Suprapubic skin (tissue), 4 donors: ENCODE data around the gene NR0B2. TPM values are rescaled to one million over a fixed set of nuclear protein-coding genes. Genes with fewer than 3 reads are reported as not detected.

ENCODE experiments used
- DNase-seq, 2 donors: peaks; one replicate each; pipeline ENCODE4 v3.0.0-alpha.2; 2019; ENCODE audit warnings: low spot score in 2 of 2
- H3K27ac ChIP-seq: fragments of 200-600 bp; sonication (generic); one replicate; pipeline ENCODE4 v1.5.1; 2019
- H3K27me3 ChIP-seq: fragments of 200-600 bp; sonication (generic); one replicate; pipeline ENCODE4 v1.5.1; 2019
- H3K36me3 ChIP-seq: fragments of 200-600 bp; sonication (generic); one replicate; pipeline ENCODE4 v1.5.1; 2019
- H3K4me1 ChIP-seq: fragments of 200-600 bp; sonication (generic); one replicate; pipeline ENCODE4 v1.5.1; 2019
- H3K4me3 ChIP-seq: fragments of 200-600 bp; sonication (generic); one replicate; pipeline ENCODE4 v1.5.1; 2019; ENCODE audit warnings: mild to moderate bottlenecking
- H3K9me3 ChIP-seq: fragments of 200-600 bp; sonication (generic); one replicate; pipeline ENCODE4 v1.5.1; 2019
- CTCF ChIP-seq, 2 donors: fragments of 200-600 bp in 1 of 2; fragments of 450-650 bp in 1 of 2; sonication (generic) in 1 of 2; IDR thresholded peaks; one replicate each; pipeline ENCODE4 v1.5.1; 2016 to 2019; ENCODE audit warnings: antibody characterized with exemption in 2 of 2, mild to moderate bottlenecking in 1 of 2, moderate library complexity in 1 of 2
- EP300 ChIP-seq: sonication (generic); formaldehyde crosslinking; IDR thresholded peaks from one replicate; pipeline ENCODE4 v1.6.1; 2017; ENCODE audit warnings: antibody characterized with exemption
- POLR2A ChIP-seq, 2 donors: fragments of 450-650 bp; IDR thresholded peaks; one replicate each; pipeline ENCODE4 v1.6.1; 2017; ENCODE audit warnings: antibody characterized with exemption in 2 of 2, mild to moderate bottlenecking in 2 of 2, moderate library complexity in 2 of 2
- POLR2AphosphoS5 ChIP-seq, 3 donors: sonication (generic); formaldehyde crosslinking; IDR thresholded peaks; one replicate each; pipeline ENCODE4 v1.6.1; 2017; ENCODE audit warnings: antibody characterized with exemption in 3 of 3
- WGBS: methylation state at CpG from one replicate; pipeline ENCODE4 v1.1.5; 2018; 5-methylcytosine and 5-hydroxymethylcytosine counted together
- total RNA-seq, 4 donors: library from RNA; depleted of rRNA; stranded (reverse); fragments of >200 nt; gene quantifications; one replicate each; pipeline ENCODE4 v1.1.0, GENCODE V29; 2016

NR0B2 gene
- total RNA-seq, 4 donors from 2014 or later = not detected

DNA sequence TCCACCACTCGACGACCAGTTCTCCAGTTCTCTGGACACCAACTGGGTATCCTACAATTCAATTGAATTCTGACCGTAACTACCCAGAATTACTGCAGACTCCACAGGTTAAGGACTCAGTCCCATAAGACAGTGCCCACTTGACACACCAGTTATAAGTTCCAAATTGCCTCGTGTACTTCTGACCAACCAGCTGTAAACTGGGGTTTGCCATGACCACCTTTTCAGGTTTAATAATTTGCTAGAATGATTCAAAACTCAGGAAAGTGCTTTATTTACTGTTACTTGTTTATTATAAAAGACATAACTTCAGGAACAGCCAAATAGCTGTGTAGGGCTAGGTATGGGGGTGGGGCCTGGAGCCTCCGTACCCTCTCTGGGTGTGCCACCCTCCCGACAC lies 23.0 kb upstream of the NR0B2 start:
- no peak for TF ChIP-seq EP300
- TF ChIP-seq POLR2AphosphoS5 (IDR thresholded peaks at IDR 0.05) = no peak
- Histone ChIP-seq H3K27me3 (no peaks in the 10 kb centered on the region), H3K36me3 (peaks cover 49% of the 10 kb centered on the region), H3K9me3 (no peaks in the 10 kb centered on the region), H3K27ac (no peak overlapping the region), H3K4me1 (no peaks in the 10 kb centered on the region), H3K4me3 (no peak overlapping the region)
- WGBS = 85% methylated on average over 6 of the region's 6 CpGs
- no peak for DNase-seq

DNA sequence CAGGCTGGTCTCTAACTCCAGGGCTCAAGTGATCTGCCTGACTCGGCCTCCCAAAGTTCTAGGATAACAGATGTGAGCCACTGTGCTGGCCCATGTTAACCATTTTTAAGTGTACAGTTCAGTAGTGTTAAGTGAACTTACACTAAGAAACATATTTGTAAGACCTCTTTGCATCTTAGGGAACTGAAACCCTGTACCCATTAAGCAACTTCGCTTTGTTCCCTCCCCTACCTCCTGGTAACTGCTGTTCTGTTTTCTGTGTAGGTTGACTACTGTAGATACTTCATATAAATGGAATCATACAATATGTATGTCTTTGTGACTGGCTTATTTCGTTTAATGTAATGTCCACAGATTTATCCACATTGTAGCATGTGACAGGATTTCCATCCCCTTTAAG lies 18.8 kb upstream of the NR0B2 start:
- Histone ChIP-seq H3K4me3 (no peak overlapping the region), H3K27me3 (no peaks in the 10 kb centered on the region), H3K4me1 (no peaks in the 10 kb centered on the region), H3K27ac (no peak overlapping the region), H3K36me3 (peaks cover 68% of the 10 kb centered on the region), H3K9me3 (no peaks in the 10 kb centered on the region)
- TF ChIP-seq EP300 = no peak
- TF ChIP-seq POLR2A (IDR thresholded peaks at IDR 0.05) = no peak
- TF ChIP-seq POLR2AphosphoS5 (IDR thresholded peaks at IDR 0.05) = no peak
- TF ChIP-seq CTCF (IDR thresholded peaks at IDR 0.05) = no peak
- 89% methylated on average over 3 of the region's 3 CpGs for WGBS
- no peak for DNase-seq

- Histone ChIP-seq H3K27ac (no peak overlapping the region), H3K36me3 (peaks cover 49% of the 10 kb centered on the region)
- TF ChIP-seq CTCF (IDR thresholded peaks at IDR 0.05) (no peak), POLR2AphosphoS5 (IDR thresholded peaks at IDR 0.05) (no peak), POLR2A (IDR thresholded peaks at IDR 0.05) (no peak), EP300 (no peak)
Observed at GRCh38 chr1:26923711-26924110, 9.9 kb upstream of the NR0B2 start.

DNA sequence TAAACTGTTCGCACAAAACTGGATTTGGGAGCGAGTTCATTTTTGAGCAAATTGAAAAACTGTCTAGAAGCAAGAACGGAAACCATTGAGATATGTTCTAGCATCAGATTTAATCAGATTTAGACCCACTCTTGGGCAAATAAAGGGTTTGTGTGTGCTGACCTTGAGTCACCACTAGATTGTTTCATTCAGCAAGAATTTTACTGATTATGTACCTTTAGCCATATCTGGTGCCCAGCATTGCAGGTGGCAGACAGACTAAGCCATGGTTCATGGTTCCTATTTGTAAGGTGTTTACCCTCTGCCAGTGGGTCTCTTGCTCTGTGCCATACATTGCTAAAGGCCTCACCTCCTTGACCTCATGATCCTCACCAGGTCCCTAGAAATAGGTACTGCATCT lies 9.1 kb upstream of the NR0B2 start:
- TF ChIP-seq EP300 (no peak), CTCF (IDR thresholded peaks at IDR 0.05) (no peak), POLR2AphosphoS5 (IDR thresholded peaks at IDR 0.05) (no peak), POLR2A (IDR thresholded peaks at IDR 0.05) (no peak)
- Histone ChIP-seq H3K27ac (no peak overlapping the region), H3K36me3 (peaks cover 42% of the 10 kb centered on the region), H3K27me3 (no peaks in the 10 kb centered on the region), H3K4me1 (peaks cover 25% of the 10 kb centered on the region), H3K9me3 (no peaks in the 10 kb centered on the region), H3K4me3 (peak overlapping the region; percentile 96)
- DNase-seq = no peak
- 90% methylated on average over 3 of the region's 3 CpGs for WGBS

More at GRCh38 chr1:26923711-26924110, 9.9 kb upstream of the NR0B2 start:
- Histone ChIP-seq H3K27me3 (no peaks in the 10 kb centered on the region), H3K9me3 (no peaks in the 10 kb centered on the region), H3K4me3 (no peak overlapping the region), H3K4me1 (peaks cover 25% of the 10 kb centered on the region)
- no peak for DNase-seq
- 100% methylated on average over 3 of the region's 3 CpGs for WGBS

- H3K4me1 ChIP-seq = peaks cover 25% of the 10 kb centered on the region
- no peak for DNase-seq
- H3K36me3 ChIP-seq = peaks cover 37% of the 10 kb centered on the region
- no peaks in the 10 kb centered on the region for H3K27me3 ChIP-seq
- TF ChIP-seq CTCF (IDR thresholded peaks at IDR 0.05) (no peak), EP300 (no peak), POLR2A (IDR thresholded peaks at IDR 0.05) (no peak), POLR2AphosphoS5 (IDR thresholded peaks at IDR 0.05) (no peak)
- no peaks in the 10 kb centered on the region for H3K9me3 ChIP-seq
- H3K4me3 ChIP-seq = peak overlapping the region; percentile 96
- WGBS = 25% methylated on average over 6 of the region's 6 CpGs
- no peak overlapping the region for H3K27ac ChIP-seq
Observed at GRCh38 chr1:26922431-26922729, 8.6 kb upstream of the NR0B2 start.
